HepG2 (cell line): ENCODE data around the gene SCAANT1. TPM values are rescaled to one million over a fixed set of nuclear protein-coding genes. Genes with fewer than 3 reads are reported as not detected.

Experiments
- AGO2 ChIP-seq: fragments of 200-400 bp; formaldehyde crosslinking; optimal IDR thresholded peaks from 2 replicates; pipeline ENCODE3; 2017; ENCODE audit warnings: mild to moderate bottlenecking, low read depth, low read length, moderate library complexity
- AHR ChIP-seq: IDR thresholded peaks from 2 replicates; pipeline ENCODE4 v1.6.1; 2018; ENCODE audit warnings: missing genetic modification reagents, missing compliant biosample characterization
- AKNA ChIP-seq: sonication (generic); formaldehyde crosslinking; IDR thresholded peaks from 2 replicates; pipeline ENCODE4 v1.4.0; 2020; ENCODE audit warnings: missing genetic modification reagents, borderline replicate concordance
- GABPB1 ChIP-seq: IDR thresholded peaks from 2 replicates; pipeline ENCODE4 v1.6.1; 2016; ENCODE audit warnings: mild to moderate bottlenecking, missing genetic modification reagents, moderate library complexity, missing compliant biosample characterization
- GFI1 ChIP-seq: sonication (generic); formaldehyde crosslinking; IDR thresholded peaks from 2 replicates; pipeline ENCODE4 v1.5.0; 2020; ENCODE audit warnings: missing genetic modification reagents, mild to moderate bottlenecking, borderline replicate concordance
- MAF1 ChIP-seq: sonication (generic); formaldehyde crosslinking; IDR thresholded peaks from 2 replicates; pipeline ENCODE4 v1.5.0; 2020; ENCODE audit warnings: missing genetic modification reagents, borderline replicate concordance
- MIER2 ChIP-seq: IDR thresholded peaks from 2 replicates; pipeline ENCODE4 v1.6.1; 2016; ENCODE audit warnings: missing biosample characterization, missing genetic modification reagents
- NKX3-1 ChIP-seq: sonication (generic); formaldehyde crosslinking; IDR thresholded peaks from 2 replicates; pipeline ENCODE4 v1.5.0; 2020; ENCODE audit warnings: missing genetic modification reagents
- PRPF4 ChIP-seq: fragments of 200-400 bp; formaldehyde crosslinking; IDR thresholded peaks from 2 replicates; pipeline ENCODE4 v1.6.1; 2016; ENCODE audit warnings: low read length, low read depth; ENCODE audit not compliant: poor library complexity, severe bottlenecking
- RBM22 ChIP-seq: fragments of 200-400 bp; formaldehyde crosslinking; optimal IDR thresholded peaks from 2 replicates; pipeline ENCODE3; 2017; ENCODE audit warnings: mild to moderate bottlenecking, low read length, moderate library complexity
- RNF2 ChIP-seq: fragments of 450-650 bp; conservative IDR thresholded peaks from 2 replicates; pipeline ENCODE4 v1.6.1; 2016; ENCODE audit warnings: low read depth
- SOX6 ChIP-seq, 2 experiments: fragments of 450-650 bp in 1 of 2; sonication (generic) in 1 of 2; formaldehyde crosslinking in 1 of 2; IDR thresholded peaks; 2 replicates each; pipeline versions ENCODE4 v1.4.0 to v1.6.1; 2017 to 2020; ENCODE audit warnings: antibody characterized with exemption in 1 of 2, mild to moderate bottlenecking in 1 of 2, missing genetic modification reagents in 1 of 2
- STAT6 ChIP-seq: sonication (generic); formaldehyde crosslinking; IDR thresholded peaks from 2 replicates; pipeline ENCODE4 v1.4.0; 2020; ENCODE audit warnings: missing genetic modification reagents, mild to moderate bottlenecking, borderline replicate concordance
- ZNF12 ChIP-seq: sonication (generic); formaldehyde crosslinking; IDR thresholded peaks from 2 replicates; pipeline ENCODE4 v1.5.0; 2020; ENCODE audit warnings: missing genetic modification reagents
- ZNF670 ChIP-seq: sonication (generic); formaldehyde crosslinking; IDR thresholded peaks from 2 replicates; pipeline ENCODE4 v1.8.0; 2022; ENCODE audit warnings: mild to moderate bottlenecking, missing genetic modification reagents, borderline replicate concordance
- ZNF777 ChIP-seq: sonication (generic); formaldehyde crosslinking; IDR thresholded peaks from 2 replicates; pipeline ENCODE4 v1.4.0; 2020; ENCODE audit warnings: missing genetic modification reagents
- ZZZ3 ChIP-seq: sonication (generic); formaldehyde crosslinking; IDR thresholded peaks from 2 replicates; pipeline ENCODE4 v1.4.0; 2020; ENCODE audit warnings: missing genetic modification reagents, mild to moderate bottlenecking, borderline replicate concordance
- polyA plus RNA-seq, 8 experiments: library from polyadenylated mRNA; depleted of rRNA in 3 of 8; stranded (reverse) in 7 of 8; unstranded in 1 of 8; fragments of >200 nt; fragmentation: Illumina TruSeq in 4 of 8; extraction: Trizol in 4 of 8; gene quantifications; 2 replicates each; pipeline versions ENCODE4 v1.2.1 to v1.2.3, GENCODE V29; 2011 to 2016; ENCODE audit warnings: low read depth in 4 of 8, missing spikeins in 1 of 8, mixed read lengths in 1 of 8; ENCODE audit not compliant: insufficient read depth in 1 of 8
- total RNA-seq, 5 experiments: library from RNA; depleted of rRNA; stranded (reverse); fragments of >200 nt; fragmentation: Illumina TruSeq; extraction: Trizol; gene quantifications; 2 replicates each; pipeline ENCODE4 v1.2.3, GENCODE V29; 2016; ENCODE audit warnings: low read depth in 1 of 5
- TF ChIP-seq, protein P1 (sequence below): IDR thresholded peaks from 2 replicates; pipeline ENCODE4 v1.6.1; 2018; ENCODE audit warnings: missing genetic modification reagents
- TF ChIP-seq, protein P2 (sequence below): sonication (generic); formaldehyde crosslinking; IDR thresholded peaks from 2 replicates; pipeline ENCODE4 v1.8.0; 2022; ENCODE audit warnings: mild to moderate bottlenecking, missing genetic modification reagents

Gene SCAANT1
- total and polyA plus RNA-seq, 2 of the 13 experiments (the other 11 are each of a cell fraction or from before 2014, with no cell fraction given) = not detected

DNA sequence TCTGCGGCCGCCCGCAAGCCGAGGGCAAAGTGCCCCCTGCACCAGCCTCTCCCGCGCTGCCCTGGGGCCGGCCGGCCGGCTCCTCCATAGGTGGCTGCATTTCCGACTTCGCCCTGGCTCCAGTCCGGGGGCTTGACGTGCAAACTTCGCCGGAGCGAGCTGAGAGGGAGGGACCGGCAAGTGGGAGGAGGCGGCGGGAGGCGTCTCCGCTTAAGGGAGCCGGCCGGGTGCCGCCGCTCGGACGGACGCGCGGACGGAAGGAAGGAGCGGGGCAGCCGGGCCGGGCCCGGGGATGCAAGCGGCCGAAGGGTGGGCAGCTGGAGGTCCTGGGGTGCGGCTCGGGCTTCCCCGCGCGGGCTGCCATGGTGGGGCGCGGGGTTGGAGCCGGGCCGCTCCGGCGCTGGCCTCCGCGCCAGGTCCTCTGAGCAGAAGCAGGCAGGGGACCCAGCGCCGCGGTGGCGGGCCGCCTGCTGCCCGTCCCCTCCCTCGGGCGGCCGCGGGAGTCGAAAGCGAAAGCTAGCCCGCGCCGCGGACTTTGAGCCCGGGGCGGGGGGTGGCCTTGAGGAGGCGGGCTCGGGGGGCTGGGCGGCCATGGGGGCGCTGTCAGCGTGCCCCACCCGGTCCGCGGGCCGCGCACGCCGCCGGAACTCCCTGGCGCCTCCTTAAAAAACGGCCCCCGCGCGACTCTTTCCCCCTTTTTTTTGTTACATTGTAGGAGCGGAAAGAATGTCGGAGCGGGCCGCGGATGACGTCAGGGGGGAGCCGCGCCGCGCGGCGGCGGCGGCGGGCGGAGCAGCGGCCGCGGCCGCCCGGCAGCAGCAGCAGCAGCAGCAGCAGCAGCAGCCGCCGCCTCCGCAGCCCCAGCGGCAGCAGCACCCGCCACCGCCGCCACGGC is at the start of gene SCAANT1 (continued):
- TF ChIP-seq, protein P1, sequence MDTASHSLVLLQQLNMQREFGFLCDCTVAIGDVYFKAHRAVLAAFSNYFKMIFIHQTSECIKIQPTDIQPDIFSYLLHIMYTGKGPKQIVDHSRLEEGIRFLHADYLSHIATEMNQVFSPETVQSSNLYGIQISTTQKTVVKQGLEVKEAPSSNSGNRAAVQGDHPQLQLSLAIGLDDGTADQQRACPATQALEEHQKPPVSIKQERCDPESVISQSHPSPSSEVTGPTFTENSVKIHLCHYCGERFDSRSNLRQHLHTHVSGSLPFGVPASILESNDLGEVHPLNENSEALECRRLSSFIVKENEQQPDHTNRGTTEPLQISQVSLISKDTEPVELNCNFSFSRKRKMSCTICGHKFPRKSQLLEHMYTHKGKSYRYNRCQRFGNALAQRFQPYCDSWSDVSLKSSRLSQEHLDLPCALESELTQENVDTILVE = peak; percentile 80; the same call in 1 of the 2 replicates
- peak; percentile 73 for TF ChIP-seq GABPB1
- TF ChIP-seq ZNF777 = peak; percentile 90
- TF ChIP-seq AHR (CRISPR knock-in tag) = no peak
- peak; percentile 95 for TF ChIP-seq AGO2
- TF ChIP-seq, protein P2, sequence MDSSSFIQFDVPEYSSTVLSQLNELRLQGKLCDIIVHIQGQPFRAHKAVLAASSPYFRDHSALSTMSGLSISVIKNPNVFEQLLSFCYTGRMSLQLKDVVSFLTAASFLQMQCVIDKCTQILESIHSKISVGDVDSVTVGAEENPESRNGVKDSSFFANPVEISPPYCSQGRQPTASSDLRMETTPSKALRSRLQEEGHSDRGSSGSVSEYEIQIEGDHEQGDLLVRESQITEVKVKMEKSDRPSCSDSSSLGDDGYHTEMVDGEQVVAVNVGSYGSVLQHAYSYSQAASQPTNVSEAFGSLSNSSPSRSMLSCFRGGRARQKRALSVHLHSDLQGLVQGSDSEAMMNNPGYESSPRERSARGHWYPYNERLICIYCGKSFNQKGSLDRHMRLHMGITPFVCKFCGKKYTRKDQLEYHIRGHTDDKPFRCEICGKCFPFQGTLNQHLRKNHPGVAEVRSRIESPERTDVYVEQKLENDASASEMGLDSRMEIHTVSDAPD (CRISPR knock-in tag) = no peak
- peak; percentile 88; the same call in 1 of the 2 replicates for TF ChIP-seq ZNF670 (CRISPR knock-in tag)
- TF ChIP-seq STAT6 (CRISPR knock-in tag) = no peak
- no peak for TF ChIP-seq RNF2
- TF ChIP-seq PRPF4 = no peak
- no peak for TF ChIP-seq ZZZ3 (CRISPR knock-in tag)
- no peak for TF ChIP-seq ZNF12
- no peak; the same call in 1 of the 2 replicates for TF ChIP-seq MAF1 (CRISPR knock-in tag)
- peak; percentile 45 for TF ChIP-seq RBM22
- TF ChIP-seq GFI1 = no peak
- TF ChIP-seq NKX3-1 = no peak
- TF ChIP-seq MIER2 (CRISPR knock-in tag) = no peak
- no peak for TF ChIP-seq SOX6 (IDR thresholded peaks at IDR 0.05)
- TF ChIP-seq SOX6 (CRISPR knock-in tag; IDR thresholded peaks at IDR 0.05) = peak; percentile 45; the same call in 1 of the 2 replicates
- no peak for TF ChIP-seq AKNA (CRISPR knock-in tag)
